Measurements from ENCODE around the gene NDUFB4. TPM values are rescaled to one million over a fixed set of nuclear protein-coding genes. Genes with fewer than 3 reads are reported as not detected.
A peak's percentile ranks its signal among the peaks of the same experiment; 100 is the strongest.

NDUFB4 gene
- total and polyA plus RNA-seq, 2 experiments from 2014 or later = 105 to 250 TPM

- TF ChIP-seq EZH2 (IDR thresholded peaks at IDR 0.05; ENCODE audit: insufficient read depth, poor library complexity, severe bottlenecking) = no peak
- TF ChIP-seq EZH2phosphoT487 (IDR thresholded peaks at IDR 0.05; ENCODE audit: insufficient read depth, low read depth) = no peak
- H3K4me1 ChIP-seq (ENCODE audit: insufficient read depth) = peaks cover 19% of the 10 kb centered on the region
- H3K4me2 ChIP-seq (ENCODE audit: unreplicated experiment) = no peak overlapping the region
- peaks cover 11% of the 10 kb centered on the region; the same call in 1 of the 2 replicates for H3F3A ChIP-seq (ENCODE audit: insufficient read depth)
- WGBS, 2 experiments (ENCODE audit: low coverage in 1 of 2, low lambda C conversion rate in 2 of 2, missing lambda C conversion rate in 2 of 2) = 48 to 50% methylated on average over 3 of the region's 3 CpGs
- H3K9me3 ChIP-seq (ENCODE audit: low read depth) = no peaks in the 10 kb centered on the region
- in situ Hi-C loops (cut with MboI) = loop anchor here (10.0 kb wide), 2 partner anchors 100 to 310 kb away; partner anchors contain the start of gene FSTL1
- H3K27me3 ChIP-seq (replicated peaks; ENCODE audit: insufficient read depth) = no peaks in the 10 kb centered on the region
- no peak overlapping the region for H3K9ac ChIP-seq
- no peak overlapping the region for H2AFZ ChIP-seq
- H3K4me3 ChIP-seq = no peak overlapping the region
- DNase-seq = peak; percentile 77
- H3K27ac ChIP-seq = no peak overlapping the region
- no peaks in the 10 kb centered on the region for H3K9me2 ChIP-seq (ENCODE audit: insufficient read depth)
- no peaks in the 10 kb centered on the region for H3K36me3 ChIP-seq (ENCODE audit: low read depth)
- peaks cover 9% of the 10 kb centered on the region; the same call in 1 of the 2 replicates for H3K79me2 ChIP-seq (ENCODE audit: insufficient read depth)
- H4K20me1 ChIP-seq (ENCODE audit: insufficient read depth) = no peaks in the 10 kb centered on the region
Observed at GRCh38 chr3:120554812-120555606, 41.1 kb upstream of the NDUFB4 start.

DNA sequence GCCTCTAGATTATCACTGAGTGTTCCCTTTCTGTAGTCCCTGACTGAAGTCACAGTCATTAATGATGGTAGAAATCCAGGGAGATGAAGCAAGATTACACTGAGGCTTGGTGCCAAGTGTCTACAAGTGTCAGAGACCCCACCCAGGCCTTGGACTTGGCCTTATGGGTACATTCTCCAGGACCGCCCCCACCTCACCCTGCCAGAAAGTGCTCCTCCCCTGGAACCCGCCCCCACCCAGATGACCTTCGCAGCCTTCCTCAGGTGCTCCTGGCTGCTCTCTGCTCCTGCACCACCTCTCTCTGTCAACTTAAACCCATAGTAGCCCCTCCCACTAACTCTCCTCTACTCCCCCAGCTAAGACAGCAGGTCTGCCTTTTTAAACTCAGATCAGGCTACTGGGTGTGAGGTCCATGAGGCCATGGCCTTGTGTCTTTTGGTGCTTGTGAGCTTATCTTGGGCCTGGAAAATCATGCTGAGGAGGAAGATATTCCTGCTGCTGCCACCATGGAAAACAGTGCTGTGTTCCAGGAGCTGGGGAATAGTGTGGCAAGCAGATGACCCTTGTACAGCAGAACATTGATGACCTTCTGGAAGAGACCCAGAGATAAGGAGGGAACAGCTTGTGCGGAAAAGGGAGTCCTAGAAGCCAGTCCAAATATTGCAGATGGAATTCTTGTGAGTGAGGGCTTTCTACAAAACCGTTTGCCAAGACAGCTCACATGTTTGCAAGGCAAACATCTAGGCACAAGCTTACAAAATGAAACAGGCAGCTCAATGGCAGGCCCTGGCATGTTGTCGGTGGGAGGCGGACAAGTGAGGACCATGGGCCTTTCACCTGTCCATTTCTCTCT is 40.3 kb upstream of the NDUFB4 start:
- Histone ChIP-seq H3K9ac (no peak overlapping the region), H3K27me3 (replicated peaks; ENCODE audit: insufficient read depth) (no peaks in the 10 kb centered on the region), H3K4me1 (ENCODE audit: insufficient read depth) (peaks cover 24% of the 10 kb centered on the region), H3K9me2 (ENCODE audit: insufficient read depth) (no peaks in the 10 kb centered on the region), H3K79me2 (ENCODE audit: insufficient read depth) (peaks cover 9% of the 10 kb centered on the region; the same call in 1 of the 2 replicates), H3K4me2 (ENCODE audit: unreplicated experiment) (no peak overlapping the region), H3F3A (ENCODE audit: insufficient read depth) (peaks cover 15% of the 10 kb centered on the region), H3K4me3 (no peak overlapping the region), H3K9me3 (ENCODE audit: low read depth) (no peaks in the 10 kb centered on the region), H3K27ac (no peak overlapping the region), H3K36me3 (ENCODE audit: low read depth) (no peaks in the 10 kb centered on the region), H2AFZ (no peak overlapping the region), H4K20me1 (ENCODE audit: insufficient read depth) (no peaks in the 10 kb centered on the region)
- no peak for DNase-seq
- in situ Hi-C loops (cut with MboI) = loop anchor here (10.0 kb wide), 2 partner anchors 101 to 311 kb away; partner anchors contain the start of gene FSTL1
- 82 to 85% methylated on average over 7 of the region's 7 CpGs for WGBS, 2 experiments (ENCODE audit: low coverage in 1 of 2, low lambda C conversion rate in 2 of 2, missing lambda C conversion rate in 2 of 2)
- TF ChIP-seq EZH2 (IDR thresholded peaks at IDR 0.05; ENCODE audit: insufficient read depth, poor library complexity, severe bottlenecking) (no peak), EZH2phosphoT487 (IDR thresholded peaks at IDR 0.05; ENCODE audit: insufficient read depth, low read depth) (no peak)

DNA sequence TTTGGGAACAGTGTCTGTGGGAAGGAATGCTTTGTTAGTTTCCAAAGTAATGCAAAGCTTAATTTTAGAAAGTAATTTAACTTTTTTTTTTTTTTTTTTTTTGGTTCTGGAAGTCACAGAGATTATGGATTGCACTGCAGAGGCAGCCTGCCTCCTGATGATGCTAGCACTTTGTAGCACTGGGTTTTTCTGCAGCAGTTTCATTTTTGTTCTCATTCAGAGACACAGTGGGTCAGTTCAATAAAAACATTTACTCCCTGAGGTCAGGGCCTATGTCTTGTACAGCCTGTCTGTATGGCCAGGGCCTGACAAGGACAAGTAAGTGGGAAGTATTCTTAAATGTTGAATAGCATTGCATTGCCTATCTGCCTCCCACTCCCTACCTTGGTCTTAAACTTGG is 39.0 kb upstream of the NDUFB4 start:
- H3K9me2 ChIP-seq (ENCODE audit: insufficient read depth) = no peaks in the 10 kb centered on the region
- H3K4me2 ChIP-seq (ENCODE audit: unreplicated experiment) = no peak overlapping the region
- TF ChIP-seq EZH2 (IDR thresholded peaks at IDR 0.05; ENCODE audit: insufficient read depth, poor library complexity, severe bottlenecking) = no peak
- TF ChIP-seq EZH2phosphoT487 (IDR thresholded peaks at IDR 0.05; ENCODE audit: insufficient read depth, low read depth) = no peak
- in situ Hi-C loops (cut with MboI) = loop anchor here (10.0 kb wide), 2 partner anchors 102 to 312 kb away; partner anchors contain the start of gene FSTL1
- H2AFZ ChIP-seq = no peak overlapping the region
- peaks cover 18% of the 10 kb centered on the region for H3F3A ChIP-seq (ENCODE audit: insufficient read depth)
- H3K4me3 ChIP-seq = no peak overlapping the region
- DNase-seq = no peak
- H3K27ac ChIP-seq = no peak overlapping the region
- H3K27me3 ChIP-seq (replicated peaks; ENCODE audit: insufficient read depth) = no peaks in the 10 kb centered on the region
- H3K79me2 ChIP-seq (ENCODE audit: insufficient read depth) = peaks cover 9% of the 10 kb centered on the region; the same call in 1 of the 2 replicates
- no peak overlapping the region for H3K9ac ChIP-seq
- H3K9me3 ChIP-seq (ENCODE audit: low read depth) = no peaks in the 10 kb centered on the region
- no peaks in the 10 kb centered on the region for H3K36me3 ChIP-seq (ENCODE audit: low read depth)
- H3K4me1 ChIP-seq (ENCODE audit: insufficient read depth) = peaks cover 26% of the 10 kb centered on the region
- H4K20me1 ChIP-seq (ENCODE audit: insufficient read depth) = no peaks in the 10 kb centered on the region

- TF ChIP-seq EZH2 (IDR thresholded peaks at IDR 0.05; ENCODE audit: insufficient read depth, poor library complexity, severe bottlenecking) (no peak), EZH2phosphoT487 (IDR thresholded peaks at IDR 0.05; ENCODE audit: insufficient read depth, low read depth) (no peak)
- Histone ChIP-seq H3K79me2 (ENCODE audit: insufficient read depth) (peaks cover 9% of the 10 kb centered on the region; the same call in 1 of the 2 replicates), H3K4me3 (peak overlapping the region; percentile 85), H3K9ac (peak overlapping the region; percentile 97), H3K36me3 (ENCODE audit: low read depth) (no peaks in the 10 kb centered on the region), H3K4me1 (ENCODE audit: insufficient read depth) (peaks cover 26% of the 10 kb centered on the region), H3K4me2 (ENCODE audit: unreplicated experiment) (peak overlapping the region; percentile 99), H3F3A (ENCODE audit: insufficient read depth) (peaks cover 18% of the 10 kb centered on the region), H3K9me2 (ENCODE audit: insufficient read depth) (no peaks in the 10 kb centered on the region), H4K20me1 (ENCODE audit: insufficient read depth) (no peaks in the 10 kb centered on the region), H3K27ac (peak overlapping the region; percentile 88), H3K27me3 (replicated peaks; ENCODE audit: insufficient read depth) (no peaks in the 10 kb centered on the region), H3K9me3 (ENCODE audit: low read depth) (no peaks in the 10 kb centered on the region), H2AFZ (peak overlapping the region; percentile 93)
- in situ Hi-C loops (cut with MboI) = loop anchor here (10.0 kb wide), 2 partner anchors 104 to 314 kb away; partner anchors contain the start of gene FSTL1
- peak; percentile 96 for DNase-seq
- WGBS, 2 experiments (ENCODE audit: low coverage in 1 of 2, low lambda C conversion rate in 2 of 2, missing lambda C conversion rate in 2 of 2) = 0% methylated on average over 17 of the region's 17 CpGs
Observed at GRCh38 chr3:120558771-120559241, 37.3 kb upstream of the NDUFB4 start.

Measured in GM23248 (cell line).